SW 1271 (cell line): ENCODE data around the gene URM1.
"Not testable (repeated sequence)": the region's sequence is repeated elsewhere in the genome, so short reads cannot be mapped to it uniquely, and the experiment has no call there.

Source experiments
- DNase-seq, 2 experiments: peaks; one replicate each; lab custom pipeline; 2025; lab: John Stamatoyannopoulos, UW

Gene URM1

DNA sequence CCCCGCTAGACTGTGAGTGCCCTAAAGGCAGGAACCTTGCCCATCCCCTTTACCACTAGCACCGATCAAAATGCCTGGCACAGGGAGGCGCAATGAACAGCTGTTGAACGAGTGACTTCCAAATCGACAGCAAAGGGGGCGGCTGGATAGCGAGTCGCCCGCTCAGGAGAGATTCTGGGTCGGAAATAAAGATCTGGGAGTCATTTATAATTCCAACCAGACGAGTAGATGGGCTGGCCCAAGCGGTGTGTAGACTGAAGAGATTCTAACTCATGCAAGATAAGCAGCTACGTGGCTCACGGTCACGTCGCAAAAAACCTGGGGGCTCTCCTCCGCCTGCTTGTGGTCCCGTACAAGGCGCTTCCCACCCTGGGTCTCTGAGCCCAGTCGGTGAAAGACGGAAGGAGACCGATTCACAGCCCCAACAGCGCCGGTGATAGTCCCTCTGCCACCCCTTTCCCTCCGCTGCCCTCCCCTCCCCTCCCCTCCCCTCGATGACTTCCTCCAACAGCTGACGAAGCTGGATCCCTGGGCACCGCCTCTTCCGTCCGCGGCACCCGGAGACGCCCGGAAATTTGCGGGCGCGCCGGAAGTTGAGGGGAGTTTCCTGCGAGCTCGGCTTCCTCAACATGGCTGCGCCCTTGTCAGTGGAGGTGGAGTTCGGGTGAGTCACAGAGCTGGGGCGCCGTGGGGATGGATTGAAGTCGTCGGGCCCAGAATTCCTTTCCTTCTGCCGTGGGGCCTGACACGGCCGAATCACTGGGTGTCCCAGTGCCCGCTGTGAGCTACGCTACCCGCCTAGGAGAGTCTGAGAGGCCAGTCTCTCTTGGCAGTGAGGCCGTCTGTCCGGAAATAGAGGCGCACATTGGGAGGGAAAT, at the start of gene URM1:
Gene URM1 (plus strand): TSS at position 623 of the 878 bp plus-strand sequence. CDS start 7 bp downstream, at position 630.
- peak; percentile 96 to 97 for DNase-seq

DNA sequence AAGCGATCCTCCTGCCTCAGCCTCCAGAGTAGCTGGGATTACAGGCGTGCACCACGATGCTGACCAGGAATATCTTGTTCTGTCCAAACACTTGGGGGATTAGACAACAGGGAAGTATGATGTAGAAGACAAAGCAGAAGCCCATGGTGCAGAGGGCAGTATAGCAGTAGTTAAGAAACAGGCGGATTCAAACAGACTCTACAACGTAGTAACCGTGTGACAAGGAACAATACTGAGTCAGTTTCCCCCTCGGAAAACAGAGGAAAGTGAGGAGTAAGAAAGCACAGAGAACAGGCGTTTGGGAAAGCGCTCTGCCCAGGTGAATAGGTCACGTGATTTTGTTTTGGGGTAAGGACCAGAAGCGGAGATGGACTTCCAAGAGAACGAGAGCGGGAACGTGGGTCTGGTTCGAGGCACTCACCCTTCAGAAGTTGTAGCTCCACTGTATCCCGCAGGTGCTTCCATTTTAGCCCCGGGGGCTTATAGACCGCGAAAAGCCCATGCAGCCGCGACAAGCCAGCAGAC, 49.2 kb upstream of the URM1 start:
- DNase-seq: peak in 1 of 2 experiments; percentile 87

DNA sequence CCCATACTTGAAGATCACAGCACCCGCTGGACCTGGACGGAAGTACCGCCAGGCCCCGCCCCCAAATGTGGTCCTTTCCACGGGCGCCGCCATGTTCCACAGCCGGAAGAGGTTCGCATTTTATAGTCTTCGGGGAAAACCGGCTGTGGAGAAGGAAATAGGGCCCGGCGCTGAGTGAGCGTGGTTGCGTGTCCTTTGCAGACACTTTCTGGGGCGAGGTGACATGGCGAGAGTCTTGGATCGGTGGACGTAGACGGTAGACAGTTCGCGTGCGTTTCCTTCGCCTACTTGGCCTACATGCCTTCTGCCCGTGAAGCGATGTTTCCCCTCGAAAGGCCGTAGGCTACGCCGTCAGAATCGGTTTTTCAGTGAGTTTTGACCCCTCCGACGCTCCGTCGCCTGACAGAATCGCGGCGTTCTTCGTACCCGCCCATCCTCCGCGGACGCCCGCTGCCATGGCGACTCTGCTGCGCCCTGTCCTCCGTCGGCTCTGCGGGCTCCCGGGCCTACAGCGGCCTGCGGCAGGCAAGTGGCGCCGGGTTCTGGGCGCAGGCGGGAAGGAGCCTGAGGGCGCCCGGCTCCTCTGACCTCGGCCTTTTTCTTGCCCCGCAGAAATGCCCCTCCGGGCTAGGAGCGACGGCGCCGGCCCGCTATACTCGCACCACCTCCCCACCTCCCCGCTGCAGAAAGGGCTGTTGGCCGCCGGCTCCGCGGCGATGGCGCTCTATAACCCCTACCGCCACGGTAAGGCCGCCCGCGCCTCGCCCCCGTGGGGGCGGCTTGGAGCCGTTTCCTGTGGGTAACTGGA, 48.6 kb upstream of the URM1 start, which contains the start of the genes COQ4 and TRUB2:
Gene COQ4 (plus strand): TSS at position 436 of the 808 bp plus-strand sequence. CDS start 20 bp downstream, at position 456.
Gene TRUB2 (minus strand): TSS at position 44 of the 808 bp plus-strand sequence. CDS start 39 bp downstream, at position 5.
- DNase-seq: peak; percentile 89 to 96

DNA sequence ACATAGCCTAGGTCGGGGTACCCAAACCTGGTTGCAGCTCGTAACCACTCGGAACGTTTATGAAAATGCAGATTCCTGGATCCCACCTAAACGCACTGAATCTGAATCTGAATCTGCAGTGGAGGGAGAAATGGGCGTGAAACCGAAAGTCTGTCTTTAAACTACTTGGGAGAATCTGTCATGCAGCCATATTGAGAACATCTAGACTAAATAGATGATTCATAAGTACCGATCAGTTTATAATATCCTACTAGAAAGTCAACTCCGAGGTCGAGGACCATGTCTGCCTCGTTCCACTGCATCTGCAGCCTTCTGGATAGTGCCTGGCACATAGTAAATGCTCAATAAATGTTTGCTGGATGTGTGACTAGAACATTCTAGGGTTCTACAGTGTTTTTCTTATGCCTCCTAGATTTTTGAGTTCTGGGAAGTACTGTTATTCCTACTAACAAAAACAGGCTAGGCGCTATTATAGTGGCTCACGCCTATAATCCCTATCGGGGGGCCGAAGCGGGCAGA, 47.9 kb upstream of the URM1 start:
- no peak for DNase-seq

DNA sequence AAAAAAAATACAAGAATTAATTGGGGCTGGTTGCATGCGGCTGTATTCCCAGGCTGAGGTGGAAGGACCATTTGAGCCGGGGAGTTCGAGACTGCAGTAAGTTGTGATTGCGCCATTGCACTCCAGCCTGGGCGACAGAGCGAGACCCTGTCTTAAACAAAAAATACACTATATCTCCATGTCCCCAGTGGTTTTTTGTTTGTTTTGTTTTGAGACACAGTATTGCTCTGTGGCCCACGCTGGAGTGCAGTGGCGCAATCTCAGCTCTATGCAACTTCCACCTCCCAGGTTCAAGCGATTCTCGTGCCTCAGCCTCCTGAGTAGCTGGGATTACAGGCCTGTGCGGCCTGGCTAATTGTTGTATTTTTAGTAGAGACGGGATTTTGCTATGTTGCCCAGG, 47.4 kb upstream of the URM1 start:
- DNase-seq: no peak

DNA sequence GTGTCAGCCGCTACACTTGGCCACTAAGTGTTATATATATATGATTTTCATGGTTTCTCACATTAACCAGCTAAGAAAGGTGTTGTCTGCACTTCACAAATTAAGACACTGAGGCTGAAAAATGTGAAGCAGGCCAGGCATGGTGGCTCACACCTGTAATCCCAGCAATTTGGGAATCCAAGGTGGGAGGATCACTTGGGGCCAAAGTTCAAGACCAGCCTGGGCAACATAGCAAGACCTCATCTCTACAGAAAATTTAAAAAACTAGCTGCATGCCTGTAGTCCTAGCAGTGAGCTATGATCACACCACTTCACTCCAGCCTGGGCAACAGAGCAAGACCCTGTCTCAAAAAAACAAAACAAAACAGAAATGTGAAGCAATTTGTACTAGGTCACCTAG, 46.8 kb upstream of the URM1 start:
- no peak for DNase-seq

DNA sequence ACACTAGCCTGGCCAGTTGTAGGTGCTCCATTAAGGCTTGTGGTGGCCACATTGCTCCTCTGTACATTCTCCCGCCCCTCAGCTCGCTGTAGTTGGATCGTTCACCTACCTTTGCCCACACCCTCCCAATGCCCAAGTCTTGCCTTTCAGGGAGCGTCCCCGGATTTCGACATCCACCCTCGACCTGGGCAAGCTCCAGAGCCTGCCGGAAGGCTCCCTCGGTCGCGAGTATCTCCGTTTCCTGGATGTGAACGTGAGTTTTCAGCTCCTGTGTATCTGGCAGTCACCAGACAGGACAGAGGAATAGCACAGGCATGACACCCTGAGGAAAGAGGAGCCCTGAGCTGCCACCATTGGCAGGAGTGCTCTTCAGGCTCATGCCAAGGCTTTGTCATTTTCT, 45.5 kb upstream of the URM1 start:
- DNase-seq: no peak

DNA sequence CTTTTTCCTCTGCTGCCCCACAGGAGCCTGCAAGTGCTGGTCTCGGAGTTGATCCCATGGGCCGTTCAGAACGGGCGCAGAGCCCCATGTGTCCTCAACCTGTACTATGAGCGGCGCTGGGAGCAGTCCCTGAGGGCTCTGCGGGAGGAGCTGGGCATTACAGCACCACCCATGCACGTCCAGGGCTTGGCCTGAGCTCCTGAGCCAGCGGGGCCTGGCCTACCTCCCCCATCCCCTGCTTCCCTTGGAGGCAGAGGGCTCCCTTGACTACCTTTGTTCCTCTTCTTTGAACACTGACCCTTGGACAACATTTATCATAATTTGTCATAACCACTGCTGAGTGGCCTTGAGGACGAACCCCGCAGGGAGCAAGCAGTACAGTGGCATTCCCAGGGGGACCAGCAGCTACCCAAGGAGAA, 37.7 kb upstream of the URM1 start:
- DNase-seq: no peak

DNA sequence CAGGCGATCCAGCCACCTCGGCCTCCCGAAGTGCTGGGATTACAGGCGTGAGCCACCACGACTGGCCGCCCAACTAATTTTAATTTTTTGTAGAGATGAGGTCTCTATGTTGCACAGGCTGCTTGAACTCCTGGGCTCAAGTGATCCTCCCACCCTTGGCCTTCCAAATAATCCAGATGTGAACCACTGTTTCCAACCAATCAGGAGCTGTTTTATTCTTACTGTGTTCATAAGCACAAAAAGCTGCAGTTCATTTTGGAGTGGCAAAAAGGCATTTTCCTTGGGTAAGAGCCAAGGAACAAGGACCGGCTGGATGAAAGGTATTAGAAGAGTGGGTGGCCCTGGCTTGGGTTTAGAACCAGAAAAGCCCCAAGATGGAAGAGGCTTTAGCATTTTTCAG, 36.0 kb upstream of the URM1 start:
- DNase-seq: no peak

DNA sequence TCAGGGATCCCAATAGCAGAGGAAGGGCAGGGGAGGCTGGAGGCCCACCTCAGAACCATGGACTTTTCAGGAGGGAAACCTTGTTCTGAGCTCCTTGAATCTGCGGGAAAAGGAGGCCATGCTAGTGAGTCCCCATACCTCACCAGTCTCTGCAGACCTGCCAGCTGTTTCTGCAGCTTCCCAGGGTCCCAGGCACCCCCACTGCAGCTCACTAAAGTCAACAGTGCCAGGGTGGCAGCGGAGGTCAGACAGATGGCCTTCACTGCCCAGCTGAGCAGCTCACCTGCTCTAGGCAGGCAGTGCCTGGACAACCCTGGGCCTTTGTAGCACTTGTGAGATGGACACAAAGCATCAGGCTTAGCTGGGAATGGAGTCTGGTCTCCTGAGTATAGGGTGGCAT, 35.3 kb upstream of the URM1 start:
- no peak for DNase-seq

DNA sequence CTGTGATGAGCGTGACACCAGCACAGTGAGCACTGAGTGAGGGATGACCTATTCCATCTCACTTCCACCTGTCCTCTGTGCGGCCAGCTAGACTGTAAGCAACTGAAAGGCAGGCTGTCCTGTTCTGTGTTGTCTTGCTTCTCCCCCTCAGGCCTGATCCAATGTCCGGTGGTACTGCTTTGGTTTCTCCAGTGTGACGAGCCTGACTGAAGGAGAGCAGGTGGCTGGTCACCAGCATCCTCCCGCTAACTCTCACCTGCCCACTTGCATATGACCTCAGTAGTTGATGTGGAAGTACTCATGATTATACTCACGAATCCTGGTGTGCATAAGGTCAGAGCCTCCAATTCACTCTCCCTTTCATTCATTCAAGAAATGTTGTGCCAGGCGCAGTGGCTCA, 33.2 kb upstream of the URM1 start:
- no peak for DNase-seq

DNA sequence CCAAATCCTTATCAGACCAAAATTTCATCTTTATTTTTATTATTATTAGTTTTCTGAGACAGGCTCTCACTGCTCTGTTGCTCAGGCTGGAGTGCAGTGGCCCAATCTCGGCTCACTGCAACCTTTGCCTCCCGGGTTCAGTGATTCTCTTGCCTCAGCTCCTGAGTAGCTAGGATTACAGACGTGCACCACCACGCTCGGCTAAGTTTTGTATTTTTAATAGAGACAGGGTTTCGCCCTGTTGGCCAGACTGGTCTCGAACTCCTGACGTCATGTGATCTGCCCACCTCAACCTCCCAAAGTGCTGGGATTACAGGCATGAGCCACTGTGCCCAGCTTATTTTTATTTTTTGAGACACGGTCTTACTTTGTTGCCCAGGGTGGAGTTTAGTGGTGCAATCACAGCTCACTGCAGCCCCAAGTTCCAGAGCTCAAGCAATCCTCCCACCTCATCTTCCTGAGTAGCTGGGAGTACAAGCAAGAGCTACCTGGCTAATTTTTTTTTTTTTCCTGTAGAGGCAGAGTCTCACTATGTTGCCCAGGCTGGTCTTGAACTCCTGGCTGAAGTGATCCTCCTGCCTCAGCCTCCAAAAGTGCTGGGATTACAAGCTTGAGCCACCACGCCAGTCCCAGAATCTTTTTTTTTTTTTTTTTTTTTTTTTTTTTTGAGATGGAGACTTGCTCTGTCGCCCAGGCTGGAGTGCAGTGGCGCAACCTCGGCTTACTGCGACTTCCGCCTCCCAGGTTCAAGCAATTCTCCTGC, 32.1 kb upstream of the URM1 start:
- DNase-seq: not testable (repeated sequence)

DNA sequence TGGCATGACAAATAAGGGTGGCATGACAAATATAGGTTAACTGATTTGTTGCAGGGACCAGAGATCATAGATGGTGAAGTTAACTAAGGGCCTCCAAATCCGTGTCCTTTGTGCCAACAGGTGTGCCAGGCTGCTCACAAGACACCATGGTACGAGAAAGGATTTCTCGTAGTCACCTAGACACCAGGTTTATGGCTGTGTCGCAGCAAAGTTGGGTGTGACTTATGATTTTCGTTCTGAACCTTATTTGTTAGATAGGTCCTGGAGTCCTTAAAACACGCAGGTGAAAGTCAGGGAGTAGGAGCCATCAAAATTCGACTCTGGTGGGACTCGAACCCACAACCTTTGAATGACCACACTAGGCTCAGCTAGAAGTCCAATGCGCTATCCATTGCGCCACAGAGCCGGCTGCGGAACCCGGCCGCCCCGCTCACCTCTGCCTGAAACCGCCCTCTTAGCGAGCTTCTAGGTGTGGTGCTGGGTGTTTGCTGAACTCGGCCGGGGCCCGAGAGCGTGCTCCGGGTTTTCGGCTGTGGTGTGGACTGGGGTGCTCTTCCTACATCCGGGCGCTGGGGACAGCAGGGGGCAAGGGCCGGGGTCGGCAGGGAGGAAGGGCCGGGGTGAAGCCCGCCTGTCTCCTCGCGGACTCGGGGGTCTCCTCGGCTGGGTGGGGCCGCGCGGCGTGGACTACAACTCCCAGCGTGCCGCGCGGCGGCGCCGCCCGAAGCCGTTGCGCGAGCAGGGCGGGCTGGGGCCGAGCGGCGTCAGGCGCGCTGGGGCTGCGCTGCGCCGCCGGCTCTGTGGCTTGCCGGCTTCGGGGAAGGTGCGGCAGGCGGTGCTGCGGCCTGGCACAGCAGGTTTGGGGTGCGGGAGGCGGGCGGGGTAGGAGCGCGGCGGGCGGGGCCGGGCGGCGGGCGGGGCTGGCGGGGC, 31.1 kb upstream of the URM1 start, which contains the start of gene SLC27A4:
Gene SLC27A4 (plus strand): TSS at position 767 of the 930 bp plus-strand sequence. CDS start 2,606 bp downstream, outside the sequence.
- DNase-seq: peak; percentile 50 to 73

DNA sequence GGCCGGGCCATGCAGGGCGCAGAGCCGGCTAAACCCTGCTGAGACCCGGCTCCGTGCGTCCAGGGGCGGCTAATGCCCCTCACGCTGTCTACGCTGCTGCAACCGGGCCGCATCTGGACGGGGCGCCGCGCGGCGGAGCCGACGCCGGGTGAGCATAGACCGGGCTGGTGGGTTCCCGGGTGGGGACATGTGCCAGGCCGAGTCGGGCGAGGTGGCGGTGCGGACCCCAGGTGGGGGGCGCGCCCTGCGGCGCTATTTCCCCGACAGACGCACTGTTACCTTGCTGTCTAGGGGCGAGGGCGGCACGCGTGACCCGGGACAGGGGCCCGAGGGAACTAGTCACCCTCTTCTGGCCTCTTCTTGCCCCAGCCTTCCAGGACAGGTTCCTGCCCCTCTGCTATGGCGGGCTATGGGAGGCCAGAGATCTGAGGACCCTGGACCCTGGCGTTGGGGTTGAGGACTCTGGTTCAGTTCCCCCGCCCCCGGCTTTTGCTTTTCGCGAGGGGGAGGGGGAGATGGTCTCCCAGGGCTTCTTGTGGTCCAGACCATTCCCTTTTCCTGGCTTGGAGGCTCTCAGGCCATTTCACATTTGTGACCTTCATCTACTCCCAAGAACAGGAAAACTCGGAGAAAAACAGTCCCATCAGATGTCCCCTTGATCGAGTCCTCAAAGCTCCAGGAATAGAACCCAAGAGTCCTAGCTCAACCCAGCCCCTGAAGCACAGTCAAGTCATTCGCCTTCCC, 30.3 kb upstream of the URM1 start:
- DNase-seq: no peak

DNA sequence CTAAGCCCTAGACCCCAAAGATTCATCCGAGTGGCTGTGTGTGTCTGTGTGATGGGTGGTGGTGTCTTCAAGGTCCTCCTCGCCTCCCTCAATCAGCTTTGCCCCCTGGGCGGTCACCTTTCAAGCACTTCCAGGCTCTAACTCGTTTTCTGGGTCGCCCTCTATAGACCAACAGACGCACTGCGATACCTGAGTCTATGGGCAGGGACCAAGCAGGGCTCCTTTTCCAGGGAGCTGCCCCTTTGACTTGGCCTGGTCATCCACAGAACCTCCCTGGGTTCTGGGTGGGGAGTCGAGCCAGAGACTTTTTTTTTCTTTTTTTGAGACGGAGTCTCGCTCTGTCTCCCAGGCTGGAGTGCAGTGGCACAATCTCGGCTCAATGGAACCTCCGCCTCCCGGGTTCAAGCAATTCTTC, 29.7 kb upstream of the URM1 start:
- peak; percentile 71 to 82 for DNase-seq

DNA sequence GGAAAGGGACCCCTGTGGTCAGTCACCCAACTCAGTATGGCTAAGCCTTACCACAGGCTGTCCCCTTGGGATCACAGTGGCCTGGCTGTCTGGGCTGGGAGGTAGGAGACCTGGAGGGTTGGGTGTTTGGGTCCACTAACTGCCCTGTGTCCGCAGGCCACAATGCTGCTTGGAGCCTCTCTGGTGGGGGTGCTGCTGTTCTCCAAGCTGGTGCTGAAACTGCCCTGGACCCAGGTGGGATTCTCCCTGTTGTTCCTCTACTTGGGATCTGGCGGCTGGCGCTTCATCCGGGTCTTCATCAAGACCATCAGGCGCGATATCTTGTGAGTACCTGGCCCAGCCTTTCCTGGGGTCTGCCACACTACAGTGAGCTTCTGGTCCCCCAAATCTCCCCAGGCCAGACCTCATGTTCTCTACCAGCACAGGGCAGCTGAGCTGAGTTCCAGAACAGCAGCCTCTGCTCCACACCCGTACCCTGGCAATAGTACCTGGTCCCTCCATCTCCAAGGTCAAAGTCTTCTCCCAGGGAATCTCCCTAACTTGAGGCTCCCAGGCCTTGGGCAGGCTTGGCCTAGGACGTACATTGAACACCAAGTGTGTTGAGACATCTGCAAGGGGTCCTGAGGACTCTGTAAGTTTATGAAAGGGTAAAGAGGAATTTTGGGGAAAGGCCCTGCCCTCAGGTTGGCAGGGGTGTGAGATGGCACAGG, 28.0 kb upstream of the URM1 start:
- no peak for DNase-seq

DNA sequence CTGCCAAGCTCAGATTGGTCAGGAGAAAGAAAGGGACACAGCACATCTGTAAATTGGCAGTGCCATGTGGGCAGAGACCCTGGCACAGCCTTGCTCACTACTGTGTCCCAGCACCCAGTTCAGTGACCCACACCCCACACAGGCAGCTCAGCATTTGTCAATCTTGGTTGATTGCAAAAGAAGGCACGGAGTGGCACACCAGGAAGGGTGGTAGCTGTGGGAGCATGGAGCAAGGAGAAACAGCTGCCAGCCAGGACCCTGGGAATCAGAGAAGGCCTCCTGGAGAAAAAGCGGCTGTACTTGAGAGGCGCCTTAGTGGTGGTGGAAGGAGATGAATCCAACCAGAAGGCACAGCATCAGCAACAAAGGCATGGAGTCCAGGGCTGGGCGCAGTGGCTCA, 27.3 kb upstream of the URM1 start:
- no peak for DNase-seq

DNA sequence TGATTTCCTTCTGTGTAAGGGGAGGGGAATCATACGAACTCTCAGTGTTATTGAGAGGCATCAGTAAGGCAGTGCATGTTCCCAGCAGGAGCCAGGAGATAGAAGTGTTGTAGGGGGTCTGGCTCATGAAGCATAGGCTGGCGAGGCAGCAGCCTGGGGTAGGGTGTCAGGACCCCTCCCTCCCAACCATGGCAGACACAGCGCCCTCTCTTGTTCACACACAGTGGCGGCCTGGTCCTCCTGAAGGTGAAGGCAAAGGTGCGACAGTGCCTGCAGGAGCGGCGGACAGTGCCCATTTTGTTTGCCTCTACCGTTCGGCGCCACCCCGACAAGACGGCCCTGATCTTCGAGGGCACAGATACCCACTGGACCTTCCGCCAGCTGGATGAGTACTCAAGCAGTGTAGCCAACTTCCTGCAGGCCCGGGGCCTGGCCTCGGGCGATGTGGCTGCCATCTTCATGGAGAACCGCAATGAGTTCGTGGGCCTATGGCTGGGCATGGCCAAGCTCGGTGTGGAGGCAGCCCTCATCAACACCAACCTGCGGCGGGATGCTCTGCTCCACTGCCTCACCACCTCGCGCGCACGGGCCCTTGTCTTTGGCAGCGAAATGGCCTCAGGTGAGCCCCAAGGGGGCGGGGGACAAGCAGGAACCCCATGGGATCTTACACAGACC, 26.1 kb upstream of the URM1 start:
- no peak for DNase-seq
